ENCODE measurements around the gene ADGRG3.

Gene ADGRG3

GRCh38 chr16:57679016-57679415 is 10.9 kb downstream of the ADGRG3 start:
- Histone ChIP-seq H3K27ac (ENCODE audit: poor library complexity, severe bottlenecking) (no peak overlapping the region), H3K4me1 (ENCODE audit: insufficient read depth, poor library complexity, severe bottlenecking) (no peaks in the 10 kb centered on the region), H3K36me3 (ENCODE audit: low read depth) (no peaks in the 10 kb centered on the region), H3K4me3 (ENCODE audit: severe bottlenecking) (no peak overlapping the region), H3K27me3 (ENCODE audit: insufficient read depth, poor library complexity, severe bottlenecking) (no peaks in the 10 kb centered on the region), H3K9me3 (ENCODE audit: severe bottlenecking) (no peaks in the 10 kb centered on the region)
- no peak for DNase-seq (ENCODE audit: low spot score)
- TF ChIP-seq CTCF (IDR thresholded peaks at IDR 0.05; ENCODE audit: poor library complexity, severe bottlenecking), result no peak
- no peak for ATAC-seq (ENCODE audit: low read depth)

DNA sequence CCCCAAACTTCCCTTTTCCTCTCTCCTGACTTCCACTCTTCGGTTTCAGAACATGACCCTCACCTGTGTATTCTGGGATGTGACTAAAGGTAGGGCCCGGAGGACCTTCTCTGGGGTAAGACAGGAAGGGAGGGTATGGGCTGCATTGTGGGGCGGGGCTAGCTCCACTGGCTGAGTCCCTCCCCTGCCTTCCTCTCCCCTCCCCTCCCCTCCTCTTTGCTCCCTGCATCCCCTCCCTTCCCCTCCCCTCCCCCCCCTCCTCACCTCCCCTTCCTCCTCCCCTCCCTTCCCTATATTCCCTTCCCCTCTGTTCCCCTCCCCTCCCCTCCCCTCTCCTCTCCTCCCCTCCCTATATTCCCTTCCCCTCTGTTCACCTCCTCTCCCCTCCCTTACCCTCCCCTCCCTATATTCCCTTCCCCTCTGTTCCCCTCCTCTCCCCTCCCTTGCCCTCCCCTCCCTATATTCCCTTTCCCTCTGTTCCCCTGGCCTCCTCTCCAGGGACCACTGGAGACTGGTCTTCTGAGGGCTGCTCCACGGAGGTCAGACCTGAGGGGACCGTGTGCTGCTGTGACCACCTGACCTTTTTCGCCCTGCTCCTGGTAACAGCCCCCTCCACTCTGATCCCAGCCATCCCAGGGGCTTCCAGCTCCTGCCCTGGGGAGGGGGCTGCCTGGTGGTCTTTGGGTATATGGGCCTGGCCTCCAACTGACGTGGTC is 11.8 kb downstream of the ADGRG3 start:
- Histone ChIP-seq H3K36me3 (ENCODE audit: low read depth) (no peaks in the 10 kb centered on the region), H3K9me3 (ENCODE audit: severe bottlenecking) (no peaks in the 10 kb centered on the region), H3K27ac (ENCODE audit: poor library complexity, severe bottlenecking) (no peak overlapping the region), H3K4me1 (ENCODE audit: insufficient read depth, poor library complexity, severe bottlenecking) (no peaks in the 10 kb centered on the region), H3K27me3 (ENCODE audit: insufficient read depth, poor library complexity, severe bottlenecking) (no peaks in the 10 kb centered on the region), H3K4me3 (ENCODE audit: severe bottlenecking) (no peak overlapping the region)
- ATAC-seq (ENCODE audit: low read depth) (no peak), DNase-seq (ENCODE audit: low spot score) (no peak)
- TF ChIP-seq CTCF (IDR thresholded peaks at IDR 0.05; ENCODE audit: poor library complexity, severe bottlenecking), result no peak

- Histone ChIP-seq H3K4me3 (ENCODE audit: severe bottlenecking) (no peak overlapping the region), H3K4me1 (ENCODE audit: insufficient read depth, poor library complexity, severe bottlenecking) (no peaks in the 10 kb centered on the region), H3K36me3 (ENCODE audit: low read depth) (no peaks in the 10 kb centered on the region), H3K27me3 (ENCODE audit: insufficient read depth, poor library complexity, severe bottlenecking) (no peaks in the 10 kb centered on the region), H3K27ac (ENCODE audit: poor library complexity, severe bottlenecking) (no peak overlapping the region), H3K9me3 (ENCODE audit: severe bottlenecking) (no peaks in the 10 kb centered on the region)
- no peak for TF ChIP-seq CTCF (IDR thresholded peaks at IDR 0.05; ENCODE audit: poor library complexity, severe bottlenecking)
- DNase-seq (ENCODE audit: low spot score), result no peak
- no peak for ATAC-seq (ENCODE audit: low read depth)
These were observed 12.8 kb downstream of the ADGRG3 start for GRCh38 chr16:57680842-57681375.

GRCh38 chr16:57681950-57682728 is 14.0 kb downstream of the ADGRG3 start:
- DNase-seq (ENCODE audit: low spot score) (no peak), ATAC-seq (ENCODE audit: low read depth) (no peak)
- Histone ChIP-seq H3K4me3 (ENCODE audit: severe bottlenecking) (no peak overlapping the region), H3K9me3 (ENCODE audit: severe bottlenecking) (no peaks in the 10 kb centered on the region), H3K27me3 (ENCODE audit: insufficient read depth, poor library complexity, severe bottlenecking) (no peaks in the 10 kb centered on the region), H3K4me1 (ENCODE audit: insufficient read depth, poor library complexity, severe bottlenecking) (no peaks in the 10 kb centered on the region), H3K27ac (ENCODE audit: poor library complexity, severe bottlenecking) (no peak overlapping the region), H3K36me3 (ENCODE audit: low read depth) (no peaks in the 10 kb centered on the region)
- no peak for TF ChIP-seq CTCF (IDR thresholded peaks at IDR 0.05; ENCODE audit: poor library complexity, severe bottlenecking)
